Neural cell (in vitro differentiated cells): Measurements from ENCODE around the gene GMDS.

Source experiments
- CTCF ChIP-seq: fragments of 450-650 bp; IDR thresholded peaks from 2 replicates; pipeline ENCODE4 v1.5.1; 2014; ENCODE audit warnings: antibody characterized with exemption, mild to moderate bottlenecking, moderate library complexity; ENCODE audit not compliant: poor library complexity, severe bottlenecking
- EP300 ChIP-seq: fragments of 450-650 bp; conservative IDR thresholded peaks from 2 replicates; pipeline ENCODE4 v1.6.1; 2014; ENCODE audit warnings: antibody characterized with exemption, mild to moderate bottlenecking, moderate library complexity; ENCODE audit not compliant: poor library complexity, severe bottlenecking
- EZH2 ChIP-seq: fragments of 200-600, 300-800 bp; shearing (Covaris generic), sonication (generic); IDR thresholded peaks from 2 replicates; pipeline ENCODE4 v1.6.1; 2014; ENCODE audit warnings: antibody characterized with exemption, low read length, borderline replicate concordance, mild to moderate bottlenecking; ENCODE audit not compliant: insufficient read depth, poor library complexity, severe bottlenecking
- MXI1 ChIP-seq: fragments of 450-650 bp; conservative IDR thresholded peaks from 2 replicates; pipeline ENCODE4 v1.6.1; 2014; ENCODE audit warnings: antibody characterized with exemption, mild to moderate bottlenecking; ENCODE audit not compliant: poor library complexity, severe bottlenecking
- POLR2AphosphoS5 ChIP-seq: IDR thresholded peaks from 2 replicates; pipeline ENCODE4 v1.6.1; 2012
- RAD21 ChIP-seq: fragments of 450-650 bp; conservative IDR thresholded peaks from 2 replicates; pipeline ENCODE4 v1.6.1; 2014; ENCODE audit warnings: antibody characterized with exemption, mild to moderate bottlenecking, moderate library complexity
- REST ChIP-seq: IDR thresholded peaks from 2 replicates; pipeline ENCODE4 v1.6.1; 2012; ENCODE audit warnings: borderline replicate concordance
- SMC3 ChIP-seq: fragments of 450-650 bp; conservative IDR thresholded peaks from 2 replicates; pipeline ENCODE4 v1.6.1; 2014; ENCODE audit warnings: antibody characterized with exemption, mild to moderate bottlenecking, moderate library complexity; ENCODE audit not compliant: poor library complexity
- TAF1 ChIP-seq: IDR thresholded peaks from 2 replicates; pipeline ENCODE4 v1.6.1; 2012; ENCODE audit warnings: low read depth

GRCh38 chr6:1623769-1624057, 621.7 kb downstream of the GMDS start:
- TF ChIP-seq CTCF (no peak), EZH2 (no peak), MXI1 (no peak), TAF1 (no peak), EP300 (no peak), REST (no peak), RAD21 (no peak), POLR2AphosphoS5 (no peak), SMC3 (no peak)
